Epidermal melanocyte (primary cell): Measurements from ENCODE around the gene PTGES3L.

Experiments
- DNase-seq: peaks from one replicate; pipeline ENCODE4 v3.0.0; 2011; ENCODE audit warnings: low spot score; ENCODE audit not compliant: insufficient read length

The PTGES3L gene

GRCh38 chr17:42979511-42980273, at the start of gene PTGES3L:
Gene PTGES3L (minus strand): TSS chr17:42980080. CDS start chr17:42980053, 27 bp downstream.
- peak; percentile 41 for DNase-seq

GRCh38 chr17:43028221-43028861, 48.5 kb upstream of the PTGES3L start:
- no peak for DNase-seq

DNA sequence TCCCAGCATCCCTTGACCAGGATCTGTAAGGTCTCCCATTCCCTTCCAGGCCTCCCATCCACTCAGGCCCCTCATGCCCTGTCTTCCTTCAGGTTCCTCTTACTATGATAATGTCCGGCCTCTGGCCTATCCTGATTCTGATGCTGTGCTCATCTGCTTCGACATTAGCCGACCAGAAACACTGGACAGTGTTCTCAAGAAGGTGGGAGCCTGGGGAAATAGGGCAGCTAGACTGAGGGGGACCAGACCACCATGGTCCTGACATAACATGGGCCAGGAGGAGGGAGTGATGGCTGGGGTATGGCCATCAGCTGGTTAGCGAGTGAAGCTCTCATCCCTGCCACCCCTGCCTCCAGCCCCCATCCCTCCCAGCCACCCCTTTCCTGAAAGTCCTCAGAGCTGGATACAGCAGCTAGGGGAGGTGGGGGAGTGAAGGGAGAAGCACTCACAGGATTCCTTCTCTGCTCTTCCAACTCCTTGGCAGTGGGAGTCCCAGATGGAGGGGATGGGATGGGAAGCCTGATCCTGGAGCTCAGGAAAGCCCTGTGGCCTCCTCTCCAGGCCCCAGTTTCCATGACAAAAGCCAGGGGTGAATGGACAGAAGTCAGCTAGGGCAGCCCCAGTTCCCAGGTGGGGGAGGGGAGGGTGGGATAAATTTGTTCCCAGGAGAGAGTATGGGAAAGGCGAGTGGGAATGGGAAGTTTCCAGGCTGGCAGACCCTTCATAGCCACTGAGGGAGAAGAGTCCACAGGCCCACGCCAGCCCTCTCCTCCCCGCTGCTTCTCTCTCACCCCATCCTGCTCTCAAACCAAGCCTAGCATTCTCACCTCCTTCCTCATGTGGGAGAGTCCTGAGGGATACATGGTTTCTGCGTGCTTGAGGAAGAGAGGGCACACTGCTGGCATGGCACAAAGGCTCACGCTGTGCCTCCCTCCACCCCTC, 47.5 kb upstream of the PTGES3L start:
- DNase-seq = no peak

DNA sequence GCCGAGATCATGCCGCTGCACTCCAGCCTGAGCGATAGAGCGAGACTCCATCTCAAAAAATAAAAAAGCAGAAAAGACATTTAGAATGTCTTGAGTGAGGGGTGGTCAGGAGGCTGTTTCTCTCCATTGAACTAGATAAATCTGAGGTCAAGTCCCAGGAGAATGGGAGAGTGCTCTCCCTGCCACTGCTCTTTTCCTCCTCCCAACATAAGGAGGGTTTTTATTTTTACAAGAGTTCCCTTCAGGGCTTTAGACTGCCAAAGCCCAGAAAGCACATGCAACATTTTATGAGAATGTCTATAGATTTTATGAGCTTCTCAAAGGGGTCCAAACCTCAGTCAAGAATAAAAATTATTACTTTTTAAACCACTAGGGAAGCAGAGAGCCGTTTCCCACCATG, 46.7 kb upstream of the PTGES3L start:
- DNase-seq = no peak

GRCh38 chr17:43025766-43026537, 46.1 kb upstream of the PTGES3L start:
- no peak for DNase-seq

- DNase-seq = no peak
Observed at GRCh38 chr17:43025290-43025657, 45.4 kb upstream of the PTGES3L start.

- DNase-seq = peak; percentile 97
Observed at GRCh38 chr17:43024407-43025289, 44.8 kb upstream of the PTGES3L start, which contains the start of gene RND2. Gene RND2 (plus strand): TSS chr17:43025231. CDS start chr17:43025348, 117 bp downstream.

DNA sequence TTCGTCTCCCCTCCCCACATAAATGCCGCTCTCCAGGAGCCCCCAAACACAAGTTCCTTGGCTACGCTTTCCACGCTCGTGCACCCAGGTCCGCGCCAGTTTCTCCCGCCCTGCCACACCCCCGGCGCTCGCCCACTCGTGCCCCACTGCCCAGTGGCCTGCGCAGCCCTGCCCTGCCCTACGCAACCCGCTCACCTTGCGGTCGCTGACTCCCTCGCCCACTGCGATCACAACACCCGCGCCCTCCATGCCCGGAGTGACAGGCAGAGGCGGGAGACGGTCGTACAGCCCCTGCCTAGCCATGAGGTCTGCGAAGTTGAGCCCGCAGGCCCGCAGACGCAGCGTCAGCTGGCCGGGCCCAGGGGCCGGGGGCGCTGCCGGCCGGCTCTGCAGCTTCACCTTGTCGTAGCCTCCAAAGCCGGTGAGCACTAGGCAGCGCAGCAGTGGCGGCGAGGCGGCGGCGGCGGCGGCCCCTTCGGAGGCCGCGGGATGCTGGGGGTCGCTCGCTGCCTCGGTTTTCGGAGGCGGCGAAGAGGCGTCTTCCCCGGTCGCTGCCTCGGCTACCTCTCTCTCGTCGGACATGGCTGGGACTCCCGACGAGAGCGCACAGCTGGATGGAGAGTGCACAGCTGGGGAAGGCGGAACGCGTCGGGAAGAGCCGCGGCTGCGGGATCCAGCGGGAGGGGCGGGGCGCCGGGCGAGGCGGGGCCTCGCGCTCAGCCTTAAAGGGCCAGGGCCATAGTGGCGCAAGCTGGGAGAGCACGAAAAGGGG, 42.0 kb upstream of the PTGES3L start, which contains the start of gene VAT1:
TSS of gene VAT1 (minus strand) at position 645 of the 772 bp plus-strand sequence. CDS start at position 582, 63 bp downstream.
- peak; percentile 91 for DNase-seq

DNA sequence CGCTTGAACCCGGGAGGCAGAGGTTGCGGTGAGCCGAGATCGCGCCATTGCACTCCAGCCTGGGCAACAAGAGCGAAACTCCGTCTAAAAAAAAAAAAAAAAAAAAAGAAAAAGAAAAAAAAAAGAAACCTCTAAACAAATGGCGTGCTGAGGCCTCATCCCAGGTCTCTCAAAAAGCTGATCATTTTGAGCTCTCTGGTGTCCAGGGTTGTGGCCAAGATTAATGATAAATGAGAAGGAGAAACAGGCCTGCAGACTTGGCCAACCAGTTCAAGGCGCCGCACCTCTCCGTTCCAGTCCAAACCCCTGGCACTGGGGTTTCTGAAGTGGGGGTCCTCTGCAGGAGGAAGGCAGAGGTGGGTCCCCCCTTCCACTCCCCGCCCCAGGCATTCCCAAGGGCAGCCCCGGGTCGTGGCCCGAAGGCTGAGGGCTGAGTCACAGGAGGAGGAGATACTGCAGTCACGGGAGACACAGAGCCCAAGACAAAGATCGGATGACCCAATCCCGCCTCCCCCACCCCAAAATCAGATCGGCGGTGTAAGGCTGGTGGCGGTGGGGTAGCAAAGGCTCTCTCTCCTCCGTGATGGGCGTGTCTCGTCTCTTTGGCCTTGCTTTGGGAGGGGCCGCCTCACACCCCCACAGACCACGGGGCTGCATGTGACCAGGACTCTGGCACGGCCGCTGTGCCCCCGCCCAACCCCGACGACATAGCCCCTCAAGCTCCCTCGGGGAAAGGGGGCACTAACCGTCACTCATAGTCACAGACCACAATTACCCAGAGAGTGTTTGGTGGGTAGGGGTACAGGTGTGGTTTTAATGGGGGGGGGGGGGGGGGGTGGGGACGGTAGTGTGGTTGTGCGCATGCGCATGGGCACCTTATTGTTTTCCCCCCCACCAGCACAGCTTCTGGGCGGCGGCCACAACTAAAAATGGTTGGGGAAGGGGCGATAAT, 41.2 kb upstream of the PTGES3L start:
- peak; percentile 75 for DNase-seq

- DNase-seq = no peak
Observed at GRCh38 chr17:43020030-43020621, 40.2 kb upstream of the PTGES3L start.

DNA sequence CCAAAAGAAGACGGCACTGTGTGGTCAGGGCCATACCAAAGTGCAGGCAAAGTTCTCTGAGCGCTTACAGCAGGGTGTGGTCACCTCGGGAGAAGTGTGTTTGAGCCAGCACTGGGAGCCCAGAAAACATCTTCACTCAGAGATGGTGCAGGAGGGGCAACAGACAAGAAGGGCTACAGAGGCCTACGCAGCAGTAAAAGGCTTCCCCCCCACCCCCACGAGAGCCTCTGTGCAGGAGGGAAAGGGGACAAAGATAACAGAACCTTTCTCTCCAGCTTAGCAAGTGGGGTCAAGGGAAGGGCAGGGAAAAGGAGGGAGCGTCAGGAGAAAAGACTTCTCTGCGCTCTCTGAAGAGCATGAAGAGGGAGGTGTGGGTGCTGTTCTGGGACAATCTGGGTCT, 39.5 kb upstream of the PTGES3L start:
- DNase-seq = no peak

GRCh38 chr17:43018932-43019331, 39.1 kb upstream of the PTGES3L start:
- no peak for DNase-seq

GRCh38 chr17:43018008-43018853, 38.4 kb upstream of the PTGES3L start:
- no peak for DNase-seq

DNA sequence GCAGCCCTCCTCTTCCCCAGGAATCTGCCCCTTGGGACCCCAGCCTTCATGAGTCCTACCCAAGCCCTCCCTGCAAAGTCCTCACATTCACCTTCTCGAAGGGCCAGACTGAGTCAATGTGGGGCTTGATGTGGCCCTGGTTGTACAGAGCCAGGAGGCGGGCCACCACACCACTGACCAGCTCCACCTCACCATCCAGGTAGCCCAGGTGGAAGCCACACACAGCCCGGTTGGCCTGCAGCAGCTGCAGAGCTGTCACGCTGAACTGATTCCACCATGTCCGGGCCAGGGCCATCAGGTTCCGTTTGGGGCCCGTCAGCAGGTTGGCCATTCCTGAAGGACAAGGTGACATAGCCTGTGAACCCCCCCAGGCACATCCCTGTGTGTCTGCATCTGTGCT, 36.3 kb upstream of the PTGES3L start:
- DNase-seq = no peak

DNA sequence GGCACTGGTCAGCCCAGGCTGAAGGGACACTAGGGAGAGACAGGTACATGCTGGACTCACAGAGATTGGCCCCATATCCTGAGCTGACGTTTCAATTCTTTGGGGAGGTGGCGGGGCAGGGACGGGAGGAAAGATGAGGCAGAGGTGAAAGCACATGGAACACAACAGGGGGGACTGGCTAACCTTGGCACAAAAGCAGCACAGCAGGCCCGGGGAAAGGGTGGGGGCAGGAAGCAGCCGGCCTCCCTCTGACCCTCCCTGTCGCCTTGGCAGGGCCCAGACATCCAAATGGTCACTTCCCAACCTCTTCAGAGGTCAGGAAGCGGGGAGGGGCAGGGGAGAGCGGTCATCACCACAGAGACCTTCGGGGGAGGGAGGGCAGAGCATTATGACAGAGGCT, 35.7 kb upstream of the PTGES3L start:
- DNase-seq = no peak

GRCh38 chr17:43014649-43015542, 35.0 kb upstream of the PTGES3L start:
- DNase-seq = no peak
